IMR-90 (cell line): Measurements from ENCODE around the gene TLR1. TPM values are rescaled to one million over a fixed set of nuclear protein-coding genes. Genes with fewer than 3 reads are reported as not detected.
A peak's percentile ranks its signal among the peaks of the same experiment; 100 is the strongest.

ENCODE experiments used
- ATAC-seq: fragments of 200-7000 bp; cut with Tn5 transposase; 2 replicates; pipeline ENCODE4 v1.9.1; 2020; ENCODE audit warnings: low read depth, mild to moderate bottlenecking, moderate library complexity
- BruUV-seq: library from RNA; stranded (reverse); fragments of 400-500 nt; replicated peaks from 2 replicates; lab custom pipeline; 2021; lab: Mats Ljungman, UMichigan
- CTCF ChIA-PET: fragments of 300-600 bp; formaldehyde crosslinking; extraction: SDS; loops from one replicate; lab custom pipeline; 2021; ENCODE audit warnings: antibody characterized with exemption; lab: Yijun Ruan, JAX
- POLR2A ChIA-PET: fragments of 300-600 bp; sonication (Branson Sonifier 250); formaldehyde crosslinking; loops from one replicate; lab custom pipeline; 2022; ENCODE audit warnings: antibody characterized with exemption; ENCODE audit not compliant: unreplicated experiment; lab: Charles Lee
- DNase-seq: peaks from one replicate; pipeline ENCODE4 v3.0.0; 2013
- H2AFZ ChIP-seq: replicated peaks from 2 replicates; pipeline ENCODE3; 2013; ENCODE audit warnings: low read length, mild to moderate bottlenecking; ENCODE audit not compliant: poor library complexity
- H2AK5ac ChIP-seq: 2 replicates; pipeline ENCODE4 v1.6.1; 2013; ENCODE audit warnings: low read depth, low read length, inconsistent platforms
- H2AK9ac ChIP-seq: replicated peaks from 2 replicates; pipeline ENCODE3; 2013; ENCODE audit warnings: mild to moderate bottlenecking, low read depth, low read length, moderate library complexity; ENCODE audit not compliant: poor library complexity
- H2BK120ac ChIP-seq: 2 replicates; pipeline ENCODE4 v1.6.1; 2013; ENCODE audit warnings: low read depth, low read length, inconsistent platforms
- H2BK15ac ChIP-seq: 3 replicates; pipeline ENCODE4 v1.6.1; 2013; ENCODE audit warnings: low read depth, low read length, inconsistent platforms
- H2BK20ac ChIP-seq: 2 replicates; pipeline ENCODE4 v1.6.1; 2013; ENCODE audit warnings: low read depth, mild to moderate bottlenecking, inconsistent platforms, low read length, moderate library complexity
- H2BK5ac ChIP-seq: 2 replicates; pipeline ENCODE4 v1.6.1; 2013; ENCODE audit warnings: mild to moderate bottlenecking, low read depth, low read length, inconsistent platforms; ENCODE audit not compliant: poor library complexity, severe bottlenecking
- H3K14ac ChIP-seq: replicated peaks from 2 replicates; pipeline ENCODE4 v1.6.1; 2013; ENCODE audit warnings: low read depth, low read length, inconsistent platforms
- H3K18ac ChIP-seq: 2 replicates; pipeline ENCODE4 v1.6.1; 2013; ENCODE audit warnings: low read depth, low read length, control low read depth
- H3K23ac ChIP-seq: 2 replicates; pipeline ENCODE4 v1.6.1; 2013; ENCODE audit warnings: low read depth, low read length, inconsistent platforms
- H3K27ac ChIP-seq: 2 replicates; pipeline ENCODE4 v1.5.1; 2013; ENCODE audit warnings: mild to moderate bottlenecking, control low read depth, low read length; ENCODE audit not compliant: insufficient read depth
- H3K27me3 ChIP-seq: 2 replicates; pipeline ENCODE4 v1.6.1; 2013; ENCODE audit warnings: low read length; ENCODE audit not compliant: control insufficient read depth, insufficient read depth
- H3K36me3 ChIP-seq: 2 replicates; pipeline ENCODE4 v1.6.1; 2013; ENCODE audit warnings: low read length, mixed read lengths; ENCODE audit not compliant: control insufficient read depth, insufficient read depth
- H3K4ac ChIP-seq: 2 replicates; pipeline ENCODE4 v1.6.1; 2013; ENCODE audit warnings: low read depth, low read length, inconsistent platforms
- H3K4me1 ChIP-seq: 2 replicates; pipeline ENCODE4 v1.6.1; 2013; ENCODE audit warnings: low read length, mixed read lengths; ENCODE audit not compliant: control insufficient read depth, insufficient read depth
- H3K4me2 ChIP-seq: 2 replicates; pipeline ENCODE4 v1.6.1; 2013; ENCODE audit warnings: low read depth, mild to moderate bottlenecking, control low read depth, low read length, moderate library complexity
- H3K4me3 ChIP-seq: 2 replicates; pipeline ENCODE4 v1.5.1; 2013; ENCODE audit warnings: low read depth, mild to moderate bottlenecking, control low read depth, low read length, moderate library complexity; ENCODE audit not compliant: insufficient read depth
- H3K56ac ChIP-seq: 2 replicates; pipeline ENCODE4 v1.6.1; 2013; ENCODE audit warnings: low read length, inconsistent platforms; ENCODE audit not compliant: insufficient read depth; ENCODE audit errors: extremely low read depth
- H3K79me1 ChIP-seq, 2 experiments: 2 replicates each; pipeline ENCODE4 v1.6.1; 2013; ENCODE audit warnings: low read length in 2 of 2, inconsistent platforms in 1 of 2, low read depth in 1 of 2
- H3K9ac ChIP-seq: 2 replicates; pipeline ENCODE4 v1.6.1; 2013; ENCODE audit warnings: low read depth, low read length, control low read depth
- H3K9me1 ChIP-seq: 2 replicates; pipeline ENCODE4 v1.6.1; 2013; ENCODE audit warnings: low read length, inconsistent platforms; ENCODE audit not compliant: insufficient read depth
- H3K9me3 ChIP-seq: 2 replicates; pipeline ENCODE4 v1.6.1; 2013; ENCODE audit warnings: low read length; ENCODE audit not compliant: control insufficient read depth, insufficient read depth
- H4K20me1 ChIP-seq: 2 replicates; pipeline ENCODE4 v1.6.1; 2013; ENCODE audit warnings: low read length, inconsistent platforms; ENCODE audit not compliant: insufficient read depth
- H4K5ac ChIP-seq: 2 replicates; pipeline ENCODE4 v1.6.1; 2013; ENCODE audit warnings: mild to moderate bottlenecking, low read depth, low read length, control low read depth
- H4K8ac ChIP-seq, 2 experiments: 2 replicates each; pipeline ENCODE4 v1.6.1; 2013; ENCODE audit warnings: low read depth in 2 of 2, low read length in 2 of 2, control low read depth in 1 of 2, inconsistent platforms in 1 of 2
- H4K91ac ChIP-seq: 2 replicates; pipeline ENCODE4 v1.6.1; 2013; ENCODE audit warnings: low read depth, low read length, inconsistent platforms; ENCODE audit not compliant: insufficient read depth
- CEBPB ChIP-seq: IDR thresholded peaks from 2 replicates; pipeline ENCODE4 v1.6.1; 2012; ENCODE audit warnings: low read depth, low read length, improper control_type of control experiment
- ELK1 ChIP-seq: fragments of 150-350 bp; IDR thresholded peaks from 2 replicates; pipeline ENCODE4 v1.6.1; 2016; ENCODE audit warnings: low read depth, mild to moderate bottlenecking, low read length, moderate library complexity, borderline replicate concordance
- FOS ChIP-seq: fragments of 150-350 bp; IDR thresholded peaks from 2 replicates; pipeline ENCODE4 v1.6.1; 2016; ENCODE audit warnings: low read depth, low read length
- MAZ ChIP-seq: IDR thresholded peaks from 2 replicates; pipeline ENCODE4 v1.6.1; 2012; ENCODE audit warnings: low read depth, mild to moderate bottlenecking, low read length, improper control_type of control experiment, moderate library complexity, borderline replicate concordance
- POLR2A ChIP-seq: IDR thresholded peaks from 2 replicates; pipeline ENCODE4 v1.6.1; 2012; ENCODE audit warnings: mild to moderate bottlenecking, low read depth, low read length
- RFX5 ChIP-seq: IDR thresholded peaks from 2 replicates; pipeline ENCODE4 v1.8.0; 2012; ENCODE audit warnings: low read depth, mild to moderate bottlenecking, low read length, moderate library complexity
- dilution Hi-C: fragments of 300-500 bp; cut with HindIII; formaldehyde crosslinking; loops from one replicate; pipeline ENCODE4 v1.14.3; 2018; ENCODE audit warnings: low sequenced_read_pairs; ENCODE audit not compliant: unreplicated experiment
- in situ Hi-C: fragments of 300-500 bp; cut with MboI; formaldehyde crosslinking; loops from 3 replicates; pipeline ENCODE4 v1.14.3; 2019; ENCODE audit warnings: low sequenced_read_pairs, inconsistent platforms, mixed read lengths
- intact Hi-C: fragments of 100-400 bp; cut with micrococcal nuclease; formaldehyde crosslinking; loops from 2 replicates; pipeline ENCODE4 v1.10.0; 2022
- polyA plus RNA-seq, 3 experiments: library from polyadenylated mRNA; depleted of rRNA; stranded (reverse); fragments of >200 nt; gene quantifications; 2 replicates each; pipeline ENCODE4 v1.2.3, GENCODE V29; 2012; ENCODE audit warnings: low replicate concordance in 1 of 3
- total RNA-seq: library from RNA; depleted of rRNA; stranded (reverse); fragments of >200 nt; gene quantifications from 2 replicates; pipeline ENCODE4 v1.2.3, GENCODE V29; 2012
- TF ChIP-seq, protein P1 (sequence below): fragments of 150-350 bp; IDR thresholded peaks from 2 replicates; pipeline ENCODE4 v1.6.1; 2017; ENCODE audit warnings: mild to moderate bottlenecking, antibody characterized with exemption, low read length, low read depth

Gene TLR1
- total and polyA plus RNA-seq, 2 of the 4 experiments (the other 2 are of a cell fraction): 0.24 to 1.1 TPM

GRCh38 chr4:38837334-38837733, 32.7 kb upstream of the TLR1 start:
- Histone ChIP-seq H3K27ac (no peak overlapping the region), H3K79me1 (peaks cover 0 to 5% of the 10 kb centered on the region in 2 experiments; a peak in 1 of 4 replicates), H4K8ac (no peak overlapping the region), H4K91ac (no peak overlapping the region), H2AK5ac (no peak overlapping the region), H3K27me3 (no peaks in the 10 kb centered on the region), H4K5ac (no peak overlapping the region), H3K9me1 (peaks cover 6% of the 10 kb centered on the region), H3K56ac (no peak overlapping the region), H3K9ac (no peak overlapping the region), H4K20me1 (no peaks in the 10 kb centered on the region), H3K23ac (no peak overlapping the region), H2BK5ac (no peak overlapping the region), H3K9me3 (peaks cover 7% of the 10 kb centered on the region), H3K14ac (no peak overlapping the region), H2AFZ (no peak overlapping the region), H3K4me3 (no peak overlapping the region), H2BK20ac (no peak overlapping the region), H2BK120ac (no peak overlapping the region), H2AK9ac (no peak overlapping the region), H2BK15ac (0 out of 3 replicates have a peak overlapping the region, but pooled peaks have one; percentile 50), H3K36me3 (no peaks in the 10 kb centered on the region), H3K18ac (no peak overlapping the region), H3K4me1 (peaks cover 7% of the 10 kb centered on the region; the same call in 1 of the 2 replicates), H3K4me2 (no peak overlapping the region), H3K4ac (no peak overlapping the region)
- ChIA-PET POLR2A (no interaction called here), CTCF (no interaction called here)
- BruUV-seq: no TSS peak
- intact Hi-C loops (no loop called here), in situ Hi-C loops (no loop called here), dilution Hi-C loops (no loop called here)
- no peak for DNase-seq
- ATAC-seq: no peak
- no peak for TF ChIP-seq RFX5
- no peak for TF ChIP-seq MAZ
- TF ChIP-seq CEBPB: no peak
- TF ChIP-seq FOS: no peak
- no peak for TF ChIP-seq ELK1
- TF ChIP-seq, protein P1, sequence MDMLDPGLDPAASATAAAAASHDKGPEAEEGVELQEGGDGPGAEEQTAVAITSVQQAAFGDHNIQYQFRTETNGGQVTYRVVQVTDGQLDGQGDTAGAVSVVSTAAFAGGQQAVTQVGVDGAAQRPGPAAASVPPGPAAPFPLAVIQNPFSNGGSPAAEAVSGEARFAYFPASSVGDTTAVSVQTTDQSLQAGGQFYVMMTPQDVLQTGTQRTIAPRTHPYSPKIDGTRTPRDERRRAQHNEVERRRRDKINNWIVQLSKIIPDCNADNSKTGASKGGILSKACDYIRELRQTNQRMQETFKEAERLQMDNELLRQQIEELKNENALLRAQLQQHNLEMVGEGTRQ: no peak
- no peak for TF ChIP-seq POLR2A
